ENCODE results near the gene BTC. TPM values are rescaled to one million over a fixed set of nuclear protein-coding genes. Genes with fewer than 3 reads are reported as not detected.

Gene BTC
- total RNA-seq, 1 experiment from 2014 or later: 12.8 TPM

DNA sequence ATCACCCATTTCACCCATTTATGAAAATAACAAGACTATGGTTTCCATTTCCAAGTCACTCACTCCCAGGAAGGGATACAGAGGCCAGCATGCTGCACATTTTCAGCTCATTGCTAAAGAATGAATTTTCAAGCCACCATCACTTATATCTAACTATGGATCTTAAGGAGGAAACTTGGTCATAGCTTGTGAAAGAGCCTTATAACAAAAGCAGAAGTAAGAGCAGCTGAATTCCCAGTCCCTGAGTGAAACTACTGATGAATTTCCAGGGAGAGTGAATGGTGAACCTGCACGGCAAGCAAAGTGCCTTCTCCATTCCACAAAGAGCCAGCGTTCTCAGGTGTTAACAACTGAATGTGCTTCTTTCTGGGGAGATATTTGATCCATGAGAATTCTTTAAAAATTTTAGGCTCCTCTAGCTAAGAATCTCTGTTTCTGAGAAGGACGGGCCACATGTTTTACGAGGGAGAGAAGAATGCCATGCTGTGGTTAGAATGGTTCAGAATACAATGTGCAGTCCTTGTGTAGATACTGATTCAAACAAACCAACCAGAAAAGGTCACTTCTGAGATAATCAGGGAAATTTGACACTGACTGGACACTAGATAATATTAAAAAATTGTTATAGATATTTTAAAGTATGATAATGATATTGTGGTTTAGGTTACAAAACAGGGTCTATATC is 24.0 kb downstream of the BTC start:
- POLR2A ChIA-PET (ENCODE audit: unreplicated experiment): no interaction called here
- ATAC-seq: no peak
- intact Hi-C loops (cut with micrococcal nuclease): no loop called here

DNA sequence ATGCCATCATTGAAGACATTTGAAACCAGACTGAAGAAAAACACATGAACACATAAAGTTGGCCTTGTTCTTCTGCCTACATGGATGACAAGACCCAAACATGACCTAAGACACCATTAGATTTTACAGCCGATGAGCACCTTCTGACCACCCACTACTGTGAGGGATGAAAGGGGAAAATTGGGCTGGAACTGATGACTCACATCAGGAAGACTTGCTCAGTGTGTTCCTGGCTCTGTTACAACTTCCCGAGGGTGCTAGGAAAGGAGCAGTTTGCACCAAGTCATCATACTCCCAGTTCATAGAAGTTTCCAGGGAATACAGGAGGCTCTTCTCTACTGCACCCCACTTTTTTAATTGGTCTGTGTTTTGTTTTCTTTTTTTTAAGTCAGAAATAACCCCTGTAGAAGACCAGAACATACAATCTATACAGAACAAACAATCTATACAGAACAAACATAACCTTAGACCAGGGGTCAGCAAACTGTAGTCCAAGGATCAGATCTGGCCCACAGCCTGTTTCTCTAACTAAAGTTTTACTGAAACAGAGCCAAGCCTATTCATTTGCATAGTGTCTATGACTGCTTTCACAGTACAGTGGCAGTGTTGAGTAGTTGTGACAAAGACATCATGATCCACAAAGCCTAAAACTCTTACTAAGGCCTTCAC is 25.3 kb downstream of the BTC start:
- peak overlapping the region; percentile 85 for H3K27ac ChIP-seq (ENCODE audit: low read length)
- peaks cover 10% of the 10 kb centered on the region for H3F3A ChIP-seq (ENCODE audit: low read length, unreplicated experiment)
- no peak overlapping the region for H3K9ac ChIP-seq (ENCODE audit: low read length)
- intact Hi-C loops (cut with micrococcal nuclease): no loop called here
- peak overlapping the region; percentile 61 for H3K4me2 ChIP-seq (ENCODE audit: low read length)
- no TSS peak for BruUV-seq (replicated peaks)
- CTCF ChIA-PET: no interaction called here
- no peaks in the 10 kb centered on the region for H4K20me1 ChIP-seq (ENCODE audit: low read length)
- no peaks in the 10 kb centered on the region for H3K27me3 ChIP-seq (ENCODE audit: low read length)
- POLR2A ChIA-PET (ENCODE audit: unreplicated experiment): no interaction called here
- H3K79me2 ChIP-seq (ENCODE audit: low read length): no peaks in the 10 kb centered on the region
- H3K9me2 ChIP-seq (replicated peaks; ENCODE audit: low read length): no peaks in the 10 kb centered on the region
- no peaks in the 10 kb centered on the region for H3K36me3 ChIP-seq (ENCODE audit: low read depth, low read length)
- H3K4me3 ChIP-seq (ENCODE audit: low read length): no peak overlapping the region
- ATAC-seq: peak; percentile 86
- DNase-seq: peak; percentile 89
- peaks cover 31% of the 10 kb centered on the region for H3K4me1 ChIP-seq (ENCODE audit: insufficient read depth, low read length)
- H2AFZ ChIP-seq (ENCODE audit: low read length): no peak overlapping the region
- H3K9me3 ChIP-seq (ENCODE audit: low read length): no peaks in the 10 kb centered on the region
- TF ChIP-seq, protein P1, sequence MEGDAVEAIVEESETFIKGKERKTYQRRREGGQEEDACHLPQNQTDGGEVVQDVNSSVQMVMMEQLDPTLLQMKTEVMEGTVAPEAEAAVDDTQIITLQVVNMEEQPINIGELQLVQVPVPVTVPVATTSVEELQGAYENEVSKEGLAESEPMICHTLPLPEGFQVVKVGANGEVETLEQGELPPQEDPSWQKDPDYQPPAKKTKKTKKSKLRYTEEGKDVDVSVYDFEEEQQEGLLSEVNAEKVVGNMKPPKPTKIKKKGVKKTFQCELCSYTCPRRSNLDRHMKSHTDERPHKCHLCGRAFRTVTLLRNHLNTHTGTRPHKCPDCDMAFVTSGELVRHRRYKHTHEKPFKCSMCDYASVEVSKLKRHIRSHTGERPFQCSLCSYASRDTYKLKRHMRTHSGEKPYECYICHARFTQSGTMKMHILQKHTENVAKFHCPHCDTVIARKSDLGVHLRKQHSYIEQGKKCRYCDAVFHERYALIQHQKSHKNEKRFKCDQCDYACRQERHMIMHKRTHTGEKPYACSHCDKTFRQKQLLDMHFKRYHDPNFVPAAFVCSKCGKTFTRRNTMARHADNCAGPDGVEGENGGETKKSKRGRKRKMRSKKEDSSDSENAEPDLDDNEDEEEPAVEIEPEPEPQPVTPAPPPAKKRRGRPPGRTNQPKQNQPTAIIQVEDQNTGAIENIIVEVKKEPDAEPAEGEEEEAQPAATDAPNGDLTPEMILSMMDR (conservative IDR thresholded peaks at IDR 0.05; ENCODE audit: low read depth, low read length): no peak
- TF ChIP-seq EZH2 (IDR thresholded peaks at IDR 0.05; ENCODE audit: low read length, unreplicated experiment) (no peak), EZH2phosphoT487 (IDR thresholded peaks at IDR 0.05; ENCODE audit: borderline replicate concordance, low read length) (no peak)

More for the DNA sequence above, 24.0 kb downstream of the BTC start:
- TF ChIP-seq, protein P1 (conservative IDR thresholded peaks at IDR 0.05; ENCODE audit: low read depth, low read length): no peak
- no peak for TF ChIP-seq EZH2phosphoT487 (IDR thresholded peaks at IDR 0.05; ENCODE audit: borderline replicate concordance, low read length)
- TF ChIP-seq EZH2 (IDR thresholded peaks at IDR 0.05; ENCODE audit: low read length, unreplicated experiment): no peak
- H2AFZ ChIP-seq (ENCODE audit: low read length): no peak overlapping the region
- no peaks in the 10 kb centered on the region for H3K79me2 ChIP-seq (ENCODE audit: low read length)
- peaks cover 10% of the 10 kb centered on the region for H3F3A ChIP-seq (ENCODE audit: low read length, unreplicated experiment)
- no peak overlapping the region for H3K4me3 ChIP-seq (ENCODE audit: low read length)
- H4K20me1 ChIP-seq (ENCODE audit: low read length): no peaks in the 10 kb centered on the region
- DNase-seq: no peak
- peaks cover 31% of the 10 kb centered on the region for H3K4me1 ChIP-seq (ENCODE audit: insufficient read depth, low read length)
- no peaks in the 10 kb centered on the region for H3K9me2 ChIP-seq (replicated peaks; ENCODE audit: low read length)
- H3K36me3 ChIP-seq (ENCODE audit: low read depth, low read length): no peaks in the 10 kb centered on the region
- H3K9me3 ChIP-seq (ENCODE audit: low read length): no peaks in the 10 kb centered on the region
- peak overlapping the region; percentile 85; the same call in 1 of the 2 replicates for H3K27ac ChIP-seq (ENCODE audit: low read length)
- BruUV-seq (replicated peaks): no TSS peak
- no peak overlapping the region for H3K9ac ChIP-seq (ENCODE audit: low read length)
- CTCF ChIA-PET: no interaction called here
- H3K4me2 ChIP-seq (ENCODE audit: low read length): no peak overlapping the region; the same call in 1 of the 2 replicates
- H3K27me3 ChIP-seq (ENCODE audit: low read length): no peaks in the 10 kb centered on the region

DNA sequence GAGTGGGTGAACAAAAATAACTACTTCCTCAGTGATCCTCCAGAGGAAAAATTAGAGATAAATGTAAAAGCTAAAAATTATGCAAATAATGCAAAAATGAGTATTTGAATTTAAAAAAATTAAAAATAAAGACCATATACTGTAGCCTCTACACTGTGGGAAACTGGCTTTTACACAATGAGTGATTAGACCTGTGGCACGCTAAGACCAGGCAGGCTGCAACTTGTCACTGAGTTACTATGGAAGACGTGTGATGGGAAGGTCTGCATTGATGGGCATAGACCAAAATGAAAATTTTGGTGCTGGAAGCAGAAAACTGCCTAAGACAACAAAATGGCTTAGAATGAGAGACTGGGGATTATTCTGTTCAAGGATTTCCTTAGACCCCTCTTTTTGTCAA is 30.2 kb downstream of the BTC start:
- H3K4me1 ChIP-seq (ENCODE audit: insufficient read depth, low read length): peaks cover 17% of the 10 kb centered on the region
- no peak for TF ChIP-seq EZH2 (IDR thresholded peaks at IDR 0.05; ENCODE audit: low read length, unreplicated experiment)
- ChIA-PET CTCF (no interaction called here), POLR2A (ENCODE audit: unreplicated experiment) (no interaction called here)
- no peaks in the 10 kb centered on the region for H3K27me3 ChIP-seq (ENCODE audit: low read length)
- H3K9me3 ChIP-seq (ENCODE audit: low read length): no peaks in the 10 kb centered on the region
- DNase-seq (no peak), ATAC-seq (no peak)
- BruUV-seq (replicated peaks): no TSS peak
- no peak overlapping the region for H3K4me2 ChIP-seq (ENCODE audit: low read length)
- no peaks in the 10 kb centered on the region for H4K20me1 ChIP-seq (ENCODE audit: low read length)
- no peaks in the 10 kb centered on the region for H3K79me2 ChIP-seq (ENCODE audit: low read length)
- peaks cover 2% of the 10 kb centered on the region for H3F3A ChIP-seq (ENCODE audit: low read length, unreplicated experiment)
- H3K9ac ChIP-seq (ENCODE audit: low read length): no peak overlapping the region
- no peak overlapping the region for H3K4me3 ChIP-seq (ENCODE audit: low read length)
- H3K36me3 ChIP-seq (ENCODE audit: low read depth, low read length): no peaks in the 10 kb centered on the region
- no peak overlapping the region for H3K27ac ChIP-seq (ENCODE audit: low read length)
- no peak overlapping the region for H2AFZ ChIP-seq (ENCODE audit: low read length)
- intact Hi-C loops (cut with micrococcal nuclease): no loop called here
- no peaks in the 10 kb centered on the region for H3K9me2 ChIP-seq (replicated peaks; ENCODE audit: low read length)

Measured in PC-3 (cell line).